NCI-H524 treated with DMSO at 0.1 percent for 48 hours (cell line): ENCODE results near the gene KCNQ1.
A peak's percentile ranks its signal among the peaks of the same experiment; 100 is the strongest.

Experiments used
- DNase-seq: peaks from one replicate; lab custom pipeline; 2025; lab: John Stamatoyannopoulos, UW

The KCNQ1 gene

GRCh38 chr11:2444821-2445745 lies at the start of gene KCNQ1:
TSS of gene KCNQ1 (plus strand) at chr11:2445008. CDS start at chr11:2445099, 91 bp downstream.
- DNase-seq = no peak

- DNase-seq = no peak
Observed at GRCh38 chr11:2395211-2395730, 49.5 kb upstream of the KCNQ1 start.

GRCh38 chr11:2395856-2396255 lies 49.0 kb upstream of the KCNQ1 start:
- no peak for DNase-seq

GRCh38 chr11:2396471-2396870 lies 48.3 kb upstream of the KCNQ1 start:
- no peak for DNase-seq

- DNase-seq = no peak
Observed at GRCh38 chr11:2397005-2397404, 47.8 kb upstream of the KCNQ1 start.

- no peak for DNase-seq
Observed at GRCh38 chr11:2398664-2399355, 46.0 kb upstream of the KCNQ1 start.

- no peak for DNase-seq
Observed at GRCh38 chr11:2399488-2400068, 45.2 kb upstream of the KCNQ1 start.

GRCh38 chr11:2400069-2400761 lies 44.6 kb upstream of the KCNQ1 start, which contains the start of gene TSSC4:
TSS of gene TSSC4 (plus strand) at chr11:2400750. CDS start at chr11:2402634, 1,884 bp downstream.
- peak; percentile 96 for DNase-seq

- DNase-seq = no peak
Observed at GRCh38 chr11:2400762-2401435, 43.9 kb upstream of the KCNQ1 start.

GRCh38 chr11:2401436-2401984 lies 43.3 kb upstream of the KCNQ1 start:
- DNase-seq = no peak

GRCh38 chr11:2402106-2402505 lies 42.7 kb upstream of the KCNQ1 start:
- no peak for DNase-seq

GRCh38 chr11:2402890-2403645 lies 41.7 kb upstream of the KCNQ1 start:
- DNase-seq = no peak

- no peak for DNase-seq
Observed at GRCh38 chr11:2404735-2405196, 40.0 kb upstream of the KCNQ1 start.

- DNase-seq = no peak
Observed at GRCh38 chr11:2406451-2406850, 38.4 kb upstream of the KCNQ1 start.

- DNase-seq = no peak
Observed at GRCh38 chr11:2406878-2407410, 37.9 kb upstream of the KCNQ1 start.

GRCh38 chr11:2408671-2409070 lies 36.1 kb upstream of the KCNQ1 start:
- DNase-seq = no peak

- DNase-seq = no peak
Observed at GRCh38 chr11:2409126-2409525, 35.7 kb upstream of the KCNQ1 start.

- DNase-seq = no peak
Observed at GRCh38 chr11:2409611-2410468, 35.0 kb upstream of the KCNQ1 start.

- no peak for DNase-seq
Observed at GRCh38 chr11:2410616-2411015, 34.2 kb upstream of the KCNQ1 start.
